Stimulated activated CD8-positive, alpha-beta memory T cell treated with anti-CD3 and anti-CD28 coated beads, Interleukin-4, amount 100 ng/mL, for 4 hours (primary cell): ENCODE measurements around the gene ISCU.
"Not testable (repeated sequence)": the region's sequence is repeated elsewhere in the genome, so short reads cannot be mapped to it uniquely, and the experiment has no call there.

Experiments used
- DNase-seq, 2 donors: peaks; one replicate each; pipeline ENCODE4 v3.0.0-alpha.2; 2020; ENCODE audit warnings: low read depth in 2 of 2, low spot score in 1 of 2

ISCU gene

GRCh38 chr12:108568338-108569154, 6.2 kb downstream of the ISCU start:
- no peak for DNase-seq

GRCh38 chr12:108570743-108571608, 8.6 kb downstream of the ISCU start:
- DNase-seq = no peak

- no peak for DNase-seq
Measured at GRCh38 chr12:108571609-108572165, 9.3 kb downstream of the ISCU start.

GRCh38 chr12:108572166-108572790, 9.9 kb downstream of the ISCU start:
- no peak for DNase-seq

GRCh38 chr12:108573317-108573716, 10.9 kb downstream of the ISCU start:
- DNase-seq = no peak

- DNase-seq = not testable (repeated sequence)
Measured at GRCh38 chr12:108574276-108574675, 11.9 kb downstream of the ISCU start.

- no peak for DNase-seq
Measured at GRCh38 chr12:108575199-108575912, 13.0 kb downstream of the ISCU start.

GRCh38 chr12:108576660-108577234, 14.4 kb downstream of the ISCU start:
- DNase-seq = no peak

GRCh38 chr12:108577458-108577857, 15.1 kb downstream of the ISCU start:
- no peak for DNase-seq

GRCh38 chr12:108578264-108578663, 15.9 kb downstream of the ISCU start:
- no peak for DNase-seq

GRCh38 chr12:108578813-108579212, 16.4 kb downstream of the ISCU start:
- no peak for DNase-seq

GRCh38 chr12:108580531-108580930, 18.1 kb downstream of the ISCU start:
- no peak for DNase-seq

- no peak for DNase-seq
Measured at GRCh38 chr12:108581311-108582227, 19.2 kb downstream of the ISCU start.

- no peak for DNase-seq
Measured at GRCh38 chr12:108582509-108582908, 20.1 kb downstream of the ISCU start.

GRCh38 chr12:108582978-108583770, 20.8 kb downstream of the ISCU start:
- DNase-seq = no peak

GRCh38 chr12:108583991-108584390, 21.6 kb downstream of the ISCU start:
- DNase-seq = no peak

GRCh38 chr12:108584456-108585065, 22.2 kb downstream of the ISCU start:
- DNase-seq = no peak

- no peak for DNase-seq
Measured at GRCh38 chr12:108585864-108586263, 23.5 kb downstream of the ISCU start.
